Forelimb muscle (tissue), 1 donor: ENCODE data around the gene HDAC10. TPM values are rescaled to one million over a fixed set of nuclear protein-coding genes. Genes with fewer than 3 reads are reported as not detected.
"Not testable (repeated sequence)": the region's sequence is repeated elsewhere in the genome, so short reads cannot be mapped to it uniquely, and the experiment has no call there.

Source experiments
- DNase-seq: peaks from one replicate; pipeline ENCODE4 v3.0.0-alpha.2; 2013; ENCODE audit warnings: low read depth
- polyA plus RNA-seq: library from polyadenylated mRNA; unstranded; fragments of 120-200 nt; gene quantifications from one replicate; pipeline ENCODE4 v1.2.1, GENCODE V29; 2013; ENCODE audit not compliant: insufficient read length

The HDAC10 gene
- polyA plus RNA-seq, 1 donor = 14.5 TPM

- no peak for DNase-seq
Measured at GRCh38 chr22:50218153-50218995, 32.7 kb downstream of the HDAC10 start.

- DNase-seq = no peak
Measured at GRCh38 chr22:50217543-50218152, 33.4 kb downstream of the HDAC10 start.

- no peak for DNase-seq
Measured at GRCh38 chr22:50216684-50217520, 34.2 kb downstream of the HDAC10 start.

- DNase-seq = no peak
Measured at GRCh38 chr22:50216055-50216683, 34.9 kb downstream of the HDAC10 start.

DNA sequence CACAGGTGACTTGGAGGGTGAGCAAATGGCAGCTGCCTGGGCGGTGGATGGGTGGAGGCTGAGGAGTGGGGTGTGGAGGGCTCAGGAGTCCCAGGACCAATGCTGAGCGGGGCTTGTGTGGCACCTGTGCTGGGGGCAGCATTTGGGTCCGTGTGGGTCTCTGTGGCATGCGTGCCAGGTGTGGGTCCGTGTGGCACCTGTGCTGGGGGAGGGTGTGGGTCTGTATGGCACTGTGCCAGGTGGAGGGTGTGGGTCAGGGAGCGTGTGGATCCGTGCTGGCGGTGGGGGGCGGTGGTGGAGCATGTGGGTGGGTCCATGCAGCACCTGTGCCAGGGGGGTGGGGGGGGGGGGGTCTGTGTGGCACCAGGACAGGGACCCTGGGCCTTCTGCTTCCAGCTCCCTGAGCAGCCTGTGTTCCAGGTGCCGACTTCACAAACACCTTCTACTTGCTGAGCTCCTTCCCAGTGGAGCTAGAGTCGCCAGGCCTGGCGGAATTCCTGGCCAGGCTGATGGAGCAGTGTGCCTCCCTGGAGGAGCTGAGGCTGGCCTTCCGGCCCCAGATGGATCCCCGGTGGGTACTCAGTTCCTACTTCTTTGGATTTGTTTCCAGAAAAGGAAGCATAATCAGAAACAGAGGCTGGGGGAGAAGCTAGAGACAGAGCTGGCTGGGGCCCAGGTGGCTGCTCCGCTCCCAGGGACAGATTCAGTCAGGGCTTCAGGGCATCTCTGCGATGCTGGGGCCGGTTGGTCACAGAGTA lies 35.6 kb downstream of the HDAC10 start:
- DNase-seq = no peak

GRCh38 chr22:50213263-50213662 lies 37.8 kb downstream of the HDAC10 start:
- no peak for DNase-seq

GRCh38 chr22:50211147-50211546 lies 39.9 kb downstream of the HDAC10 start:
- no peak for DNase-seq

DNA sequence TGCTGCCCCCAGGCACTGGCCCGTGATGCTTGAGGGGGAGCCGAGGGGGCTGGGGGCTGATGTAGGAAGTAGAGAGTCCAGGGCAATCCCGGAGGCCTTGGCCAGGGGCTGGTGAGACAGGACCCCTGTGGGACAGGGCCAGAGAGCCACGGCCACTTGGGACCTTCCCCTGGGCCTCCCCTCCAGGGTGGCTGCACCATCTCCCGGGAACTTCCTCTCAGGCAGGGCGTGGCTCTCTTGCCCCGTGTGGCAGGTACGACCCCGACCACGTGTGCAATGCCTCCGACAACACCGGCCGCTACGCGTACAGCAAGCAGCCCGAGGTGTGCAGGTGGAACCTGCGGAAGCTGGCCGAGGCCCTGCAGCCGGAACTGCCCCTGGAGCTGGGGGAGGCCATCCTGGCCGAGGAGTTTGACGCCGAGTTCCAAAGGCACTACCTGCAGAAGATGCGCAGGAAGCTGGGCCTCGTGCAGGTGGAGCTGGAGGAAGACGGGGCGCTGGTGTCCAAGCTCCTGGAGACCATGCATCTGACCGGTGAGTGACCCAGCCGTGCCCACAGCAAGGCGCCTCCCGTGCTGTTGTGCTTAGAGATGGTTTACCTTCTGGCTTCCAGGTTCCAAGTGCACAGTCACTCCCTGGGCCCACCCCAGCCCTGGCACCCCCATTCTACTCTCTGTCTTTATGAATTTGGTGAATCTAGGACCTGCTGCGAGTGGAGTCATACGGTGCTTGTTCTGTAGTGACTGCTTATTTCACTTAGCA lies 40.5 kb downstream of the HDAC10 start:
- DNase-seq = no peak

DNA sequence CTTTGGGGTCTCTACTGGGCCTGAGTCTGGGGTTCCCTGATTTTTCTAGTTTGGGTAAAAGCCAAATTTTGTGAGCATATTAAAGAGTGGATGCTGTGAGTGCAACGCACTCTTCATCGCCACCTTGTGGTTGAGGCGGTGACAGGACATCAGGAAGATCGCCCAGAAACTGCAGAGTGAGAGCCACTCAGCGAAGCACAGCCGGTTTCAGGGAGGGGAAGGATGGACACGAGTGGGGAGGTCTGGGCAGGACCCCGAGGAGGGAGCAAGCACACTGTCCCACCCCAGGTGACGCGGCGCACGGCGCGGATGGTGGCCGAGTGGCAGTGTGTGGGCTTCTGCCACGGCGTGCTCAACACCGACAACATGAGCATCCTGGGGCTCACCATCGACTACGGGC lies 41.2 kb downstream of the HDAC10 start:
- no peak for DNase-seq

DNA sequence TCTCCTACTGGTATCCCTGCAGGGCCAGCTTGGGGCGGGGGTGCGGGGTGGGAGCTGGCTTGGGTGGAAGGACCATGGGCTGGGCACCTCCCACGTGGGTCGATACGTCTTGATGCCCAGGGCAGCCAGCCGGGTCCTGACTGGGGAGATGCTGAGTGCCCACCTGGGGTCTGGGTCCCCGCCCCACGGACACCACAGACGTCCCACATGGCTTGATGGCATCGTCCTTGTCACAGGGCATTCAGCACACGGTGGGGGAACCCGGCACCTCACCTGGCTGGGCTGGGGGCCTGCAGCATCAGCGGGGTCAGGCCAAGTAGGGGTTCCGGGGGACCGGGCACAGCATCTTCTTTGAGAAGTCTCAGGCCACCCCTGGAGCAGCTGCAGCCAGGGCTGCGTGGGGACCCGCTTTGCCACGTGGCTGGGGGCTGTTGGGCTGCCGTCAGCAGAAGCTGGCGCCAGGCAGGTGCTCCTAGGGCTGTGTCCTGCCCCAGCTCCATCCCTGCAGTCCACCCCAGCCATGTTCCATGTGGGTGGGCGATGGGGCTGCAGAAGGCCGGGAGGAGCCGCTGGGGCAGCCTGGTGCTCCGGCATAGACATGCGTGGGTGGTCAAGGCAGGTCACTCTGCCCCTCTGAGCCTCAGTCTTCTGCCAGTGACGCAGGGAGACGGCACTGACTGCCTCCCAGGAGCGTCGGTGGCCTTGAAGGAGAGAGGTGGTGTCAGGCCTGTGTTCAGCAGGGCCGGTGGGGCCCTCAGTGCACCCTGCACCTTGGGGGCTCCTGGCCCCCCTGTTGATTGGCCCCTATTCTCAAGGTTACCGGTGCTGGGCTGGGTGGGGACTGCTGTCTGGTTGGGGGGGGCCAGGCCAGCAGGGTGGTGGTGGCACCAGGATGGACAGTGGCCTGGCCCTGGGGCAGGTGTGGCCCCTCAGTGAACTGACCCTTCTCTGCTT lies 41.8 kb downstream of the HDAC10 start:
- DNase-seq = no peak

DNA sequence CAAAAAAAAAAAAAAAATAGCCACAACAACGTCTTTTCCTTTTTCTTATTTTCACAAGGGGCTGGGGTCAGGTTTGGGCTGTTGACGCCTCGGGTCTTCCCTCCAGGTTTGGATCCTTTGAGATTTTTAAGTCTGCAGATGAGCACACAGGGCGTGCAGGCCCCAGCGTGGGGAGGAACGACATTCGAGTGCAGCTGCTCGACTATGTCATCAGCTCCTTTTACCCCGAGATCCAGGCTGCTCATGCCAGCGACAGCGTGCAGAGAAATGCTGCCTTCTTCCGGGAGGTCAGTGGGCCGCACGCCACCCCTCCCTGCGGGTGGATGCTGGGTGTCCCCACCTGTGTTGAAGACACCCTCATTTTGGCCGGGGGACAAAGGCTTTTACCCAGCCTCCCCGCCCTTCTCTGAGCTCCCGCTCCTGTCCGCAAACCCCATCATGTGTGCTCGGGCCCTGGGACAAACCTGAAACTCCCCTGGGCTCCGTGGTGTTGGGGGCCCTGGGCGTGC lies 42.6 kb downstream of the HDAC10 start:
- no peak for DNase-seq

DNA sequence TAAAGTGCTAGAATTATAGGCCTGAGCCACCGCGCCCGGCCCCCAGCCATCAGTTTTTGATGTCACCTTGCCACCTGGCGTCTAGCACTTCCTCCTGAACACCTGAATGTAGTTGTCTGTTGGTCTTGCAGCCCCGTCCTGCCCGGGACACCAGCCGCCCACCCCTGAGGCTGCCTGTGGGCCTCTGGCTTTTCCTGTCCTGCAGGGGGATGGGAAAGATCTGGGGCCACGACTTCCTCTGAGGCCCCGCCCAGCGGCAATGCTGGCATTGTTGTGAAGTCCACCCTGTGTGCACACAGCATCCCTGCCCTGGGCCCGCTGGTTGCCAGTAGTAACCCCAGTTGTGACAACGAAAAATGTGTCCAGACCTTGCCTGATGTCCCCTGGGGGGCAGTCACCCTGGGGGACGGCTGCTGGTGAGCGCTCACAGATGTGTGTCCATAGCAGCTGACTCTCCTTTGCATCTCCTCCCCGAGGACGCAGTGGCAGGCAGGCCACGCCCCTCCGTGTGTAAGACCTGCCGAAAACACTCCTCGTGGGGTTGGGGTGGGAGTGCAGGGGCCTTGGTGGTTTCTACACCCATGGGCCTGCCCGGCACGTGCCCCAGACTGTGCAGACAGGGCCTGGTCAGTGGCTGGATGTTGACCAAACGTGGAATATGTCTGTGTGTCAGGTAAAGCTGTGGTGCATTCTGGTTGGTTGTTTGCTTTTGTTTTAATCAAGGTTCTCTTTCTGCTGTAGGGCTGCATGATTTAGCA lies 43.5 kb downstream of the HDAC10 start:
- no peak for DNase-seq

- DNase-seq = no peak
Measured at GRCh38 chr22:50206599-50206998, 44.5 kb downstream of the HDAC10 start.

GRCh38 chr22:50205781-50206569 lies 45.1 kb downstream of the HDAC10 start:
- DNase-seq = no peak

GRCh38 chr22:50204998-50205397 lies 46.1 kb downstream of the HDAC10 start:
- DNase-seq = not testable (repeated sequence)

GRCh38 chr22:50204571-50204970 lies 46.5 kb downstream of the HDAC10 start:
- no peak for DNase-seq

DNA sequence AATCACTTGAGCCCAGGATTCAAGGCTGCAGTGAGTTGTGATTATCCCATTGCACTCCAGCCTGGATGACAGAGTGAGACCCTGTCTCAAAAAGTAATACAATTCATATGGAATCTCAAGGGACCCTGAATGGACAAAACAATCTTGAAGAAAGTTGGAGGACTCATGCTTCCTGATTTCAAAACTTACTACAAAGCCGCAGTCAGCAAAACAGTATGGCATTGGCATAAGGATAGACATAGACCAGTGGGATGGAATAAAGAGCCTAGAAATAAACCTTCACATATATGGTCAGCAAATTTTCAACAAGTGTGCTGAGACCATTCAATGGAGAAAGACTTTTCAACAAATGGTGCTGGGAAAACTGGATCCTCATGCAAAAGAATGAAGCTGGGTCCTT lies 47.8 kb downstream of the HDAC10 start:
- no peak for DNase-seq
